VCaP (cell line): Measurements from ENCODE around the gene ATP11A.
"Not testable (repeated sequence)": the region's sequence is repeated elsewhere in the genome, so short reads cannot be mapped to it uniquely, and the experiment has no call there.

Experiments used
- H3K27ac ChIP-seq: fragments of 450-650 bp; 2 replicates; pipeline ENCODE4 v1.5.1; 2017
- CTCF ChIP-seq: fragments of 450-650 bp; conservative IDR thresholded peaks from 2 replicates; pipeline ENCODE4 v1.5.1; 2017; ENCODE audit warnings: mild to moderate bottlenecking, moderate library complexity

The ATP11A gene

GRCh38 chr13:112837371-112838037, 147.7 kb downstream of the ATP11A start:
- no peak overlapping the region for H3K27ac ChIP-seq
- TF ChIP-seq CTCF: no peak

GRCh38 chr13:112838038-112838841, 148.4 kb downstream of the ATP11A start:
- H3K27ac ChIP-seq: no peak overlapping the region
- no peak for TF ChIP-seq CTCF

- no peak for TF ChIP-seq CTCF
- no peak overlapping the region for H3K27ac ChIP-seq
Measured at GRCh38 chr13:112838842-112839117, 148.9 kb downstream of the ATP11A start.

- TF ChIP-seq CTCF: no peak
- H3K27ac ChIP-seq: no peak overlapping the region
Measured at GRCh38 chr13:112839356-112840105, 149.7 kb downstream of the ATP11A start.

- TF ChIP-seq CTCF: no peak
- no peak overlapping the region for H3K27ac ChIP-seq
Measured at GRCh38 chr13:112840472-112841302, 150.8 kb downstream of the ATP11A start.

- not testable (repeated sequence) for H3K27ac ChIP-seq
Measured at GRCh38 chr13:112841303-112842015, 151.6 kb downstream of the ATP11A start.

GRCh38 chr13:112842343-112842856, 152.6 kb downstream of the ATP11A start:
- no peak overlapping the region for H3K27ac ChIP-seq
- no peak for TF ChIP-seq CTCF
